Coronary artery (tissue), 2 donors: Measurements from ENCODE around the gene FECH.

ENCODE experiments used
- DNase-seq: peaks from one replicate; pipeline ENCODE4 v3.0.0-alpha.2; 2017; ENCODE audit warnings: low spot score
- H3K27ac ChIP-seq, 2 donors: fragments of 200-600 bp; sonication (generic); one replicate each; pipeline ENCODE4 v1.5.1; 2016 to 2019
- H3K4me3 ChIP-seq: fragments of 200-600 bp; sonication (generic); 2 replicates; pipeline ENCODE4 v1.5.1; 2016; ENCODE audit warnings: mild to moderate bottlenecking, moderate library complexity
- CTCF ChIP-seq: fragments of 200-600 bp; sonication (generic); IDR thresholded peaks from one replicate; pipeline ENCODE4 v1.5.1; 2019; ENCODE audit warnings: antibody characterized with exemption

FECH gene

GRCh38 chr18:57570162-57570561 lies 16.3 kb downstream of the FECH start:
- H3K4me3 ChIP-seq = no peak overlapping the region
- no peak for TF ChIP-seq CTCF
- no peak for DNase-seq
- H3K27ac ChIP-seq = no peak overlapping the region

- no peak for DNase-seq
- no peak overlapping the region for H3K4me3 ChIP-seq
- TF ChIP-seq CTCF = no peak
- H3K27ac ChIP-seq = no peak overlapping the region
Measured at GRCh38 chr18:57569133-57569532, 17.4 kb downstream of the FECH start.

GRCh38 chr18:57561728-57562423 lies 24.6 kb downstream of the FECH start:
- DNase-seq = no peak

GRCh38 chr18:57561261-57561660 lies 25.2 kb downstream of the FECH start:
- Histone ChIP-seq H3K27ac (no peak overlapping the region), H3K4me3 (no peak overlapping the region)
- no peak for TF ChIP-seq CTCF
- no peak for DNase-seq

More at GRCh38 chr18:57561728-57562423, 24.6 kb downstream of the FECH start:
- TF ChIP-seq CTCF = peak; percentile 60
- Histone ChIP-seq H3K27ac (no peak overlapping the region), H3K4me3 (no peak overlapping the region)

GRCh38 chr18:57559314-57559713 lies 27.2 kb downstream of the FECH start:
- TF ChIP-seq CTCF = no peak
- no peak for DNase-seq
- Histone ChIP-seq H3K27ac (no peak overlapping the region), H3K4me3 (no peak overlapping the region)

GRCh38 chr18:57555134-57555533 lies 31.4 kb downstream of the FECH start:
- no peak overlapping the region for H3K27ac ChIP-seq
- no peak for DNase-seq

More at GRCh38 chr18:57555134-57555533, 31.4 kb downstream of the FECH start:
- H3K4me3 ChIP-seq = no peak overlapping the region
- TF ChIP-seq CTCF = no peak
